Kidney (tissue), 14 donors: ENCODE data around the gene CD53. TPM values are rescaled to one million over a fixed set of nuclear protein-coding genes. Genes with fewer than 3 reads are reported as not detected.

Source experiments
- DNase-seq, 5 donors: peaks; one replicate each; pipeline ENCODE4 v3.0.0-alpha.2; 2013 to 2020
- FAIRE-seq: peaks from 2 replicates; lab custom pipeline; 2012; peaks lifted over from hg19 to GRCh38; lab: Jason Lieb, UNC
- H3K27ac ChIP-seq, 2 donors: one replicate each; pipeline ENCODE4 v1.7.0; 2013; ENCODE audit warnings: low read depth in 2 of 2, low read length in 2 of 2, inconsistent platforms in 1 of 2
- H3K27me3 ChIP-seq: one replicate; pipeline ENCODE4 v1.7.1; 2013; ENCODE audit warnings: low read length, inconsistent platforms; ENCODE audit not compliant: control insufficient read depth, insufficient read depth
- H3K36me3 ChIP-seq, 3 donors: one replicate each; pipeline versions ENCODE4 v1.7.0 to v1.7.1; 2013; ENCODE audit warnings: low read length in 3 of 3, control low read depth in 1 of 3, inconsistent platforms in 1 of 3; ENCODE audit not compliant: insufficient read depth in 3 of 3, control insufficient read depth in 2 of 3
- H3K4me1 ChIP-seq, 3 donors: one replicate each; pipeline versions ENCODE4 v1.7.0 to v1.7.1; 2013; ENCODE audit warnings: low read length in 3 of 3, inconsistent platforms in 1 of 3, low read depth in 1 of 3; ENCODE audit not compliant: control insufficient read depth in 2 of 3, insufficient read depth in 2 of 3
- H3K4me3 ChIP-seq, 3 donors: one replicate each; pipeline versions ENCODE4 v1.7.0 to v1.8.1; 2013; ENCODE audit warnings: low read length in 3 of 3, control low read depth in 1 of 3, inconsistent platforms in 1 of 3
- H3K9ac ChIP-seq, 3 donors: one replicate each; pipeline versions ENCODE4 v1.7.0 to v1.7.1; 2013; ENCODE audit warnings: low read length in 3 of 3, control low read depth in 1 of 3, inconsistent platforms in 1 of 3
- H3K9me3 ChIP-seq, 3 donors: one replicate each; pipeline versions ENCODE4 v1.7.0 to v1.7.1; 2013; ENCODE audit warnings: low read length in 3 of 3, control low read depth in 1 of 3, inconsistent platforms in 1 of 3; ENCODE audit not compliant: control insufficient read depth in 2 of 3, insufficient read depth in 1 of 3
- intact Hi-C: fragments of 100-400 bp; cut with DNase I; formaldehyde crosslinking; loops from one replicate; pipeline ENCODE4 v1.11.1; 2022
- polyA plus RNA-seq: library from polyadenylated mRNA; stranded (reverse); fragments of 350-450 nt; fragmentation: Illumina TruSeq; extraction: RNeasy Lipid Tissue Mini Kit (QIAGEN cat#74804); gene quantifications from one replicate; pipeline ENCODE4 v1.2.3, GENCODE V29; 2014; ENCODE audit warnings: low read depth, low replicate concordance; ENCODE audit not compliant: insufficient read depth
- total RNA-seq: library from RNA; stranded (reverse); fragmentation: NEBNext Ultra II Directional; extraction: Animal tissue kit (Norgen Biotek cat#: 25700); gene quantifications from one replicate; pipeline ENCODE4 v1.2.1, GENCODE V29; 2021
- TF ChIP-seq, protein P1 (sequence below): IDR thresholded peaks from 3 replicates; pipeline ENCODE4 v1.5.1; 2012; ENCODE audit warnings: mild to moderate bottlenecking, moderate library complexity, borderline replicate concordance; ENCODE audit not compliant: insufficient read depth; ENCODE audit errors: extremely low read depth
- donor health status: control.
- donor health status: control.
- donor health status: control.
- donor health status: control.
- donor health status: control.
- donor health status: DM: yes; HTN: yes; CAD: no.
- donor health status: Normal renal cell carcinoma (clear cell type).

Gene CD53
- total and polyA plus RNA-seq, 2 donors from 2014 or later = 10.7 to 70.9 TPM

DNA sequence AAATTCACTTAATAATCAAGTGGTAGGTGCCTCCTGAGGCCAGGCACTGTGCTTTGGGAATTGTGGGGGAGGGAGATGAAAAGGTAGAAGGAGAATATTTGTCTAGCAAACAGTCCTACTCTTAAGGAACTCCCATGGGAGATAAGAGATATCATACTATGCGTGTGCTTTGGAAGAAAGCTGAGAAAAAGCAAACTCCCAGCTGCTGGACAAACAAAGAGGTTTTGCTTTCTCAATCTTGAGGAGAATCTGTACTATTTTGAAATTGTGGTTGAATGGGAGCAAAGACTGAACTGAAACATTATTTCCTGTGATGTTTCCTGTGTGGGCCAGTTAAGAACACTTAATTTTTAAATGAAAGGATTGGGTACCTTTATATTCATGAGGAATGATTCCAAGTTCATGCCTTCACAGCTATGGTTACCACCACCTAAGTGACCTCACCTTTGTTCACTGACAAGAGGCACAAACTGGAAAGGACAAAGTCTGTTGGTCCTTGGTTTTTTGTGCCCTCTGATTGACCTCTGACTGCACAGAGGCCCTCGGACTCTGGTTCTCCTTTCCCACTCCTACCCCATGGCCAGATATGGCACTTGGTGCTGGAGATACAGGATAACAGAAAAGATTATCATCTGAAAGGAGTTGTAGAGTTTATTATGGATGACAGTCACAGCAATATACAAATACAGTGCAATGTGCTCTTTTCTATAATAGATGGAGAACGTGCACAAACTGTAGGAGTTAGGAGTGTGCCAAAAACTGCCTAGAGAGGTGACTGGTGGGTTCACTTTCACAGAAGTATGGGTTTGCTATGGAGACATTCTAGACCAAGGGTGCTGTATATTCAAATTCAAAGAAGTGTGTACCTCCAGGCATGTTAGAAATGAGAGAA is 1.6 kb downstream of the CD53 start:
- FAIRE-seq = no peak
- TF ChIP-seq, protein P1, sequence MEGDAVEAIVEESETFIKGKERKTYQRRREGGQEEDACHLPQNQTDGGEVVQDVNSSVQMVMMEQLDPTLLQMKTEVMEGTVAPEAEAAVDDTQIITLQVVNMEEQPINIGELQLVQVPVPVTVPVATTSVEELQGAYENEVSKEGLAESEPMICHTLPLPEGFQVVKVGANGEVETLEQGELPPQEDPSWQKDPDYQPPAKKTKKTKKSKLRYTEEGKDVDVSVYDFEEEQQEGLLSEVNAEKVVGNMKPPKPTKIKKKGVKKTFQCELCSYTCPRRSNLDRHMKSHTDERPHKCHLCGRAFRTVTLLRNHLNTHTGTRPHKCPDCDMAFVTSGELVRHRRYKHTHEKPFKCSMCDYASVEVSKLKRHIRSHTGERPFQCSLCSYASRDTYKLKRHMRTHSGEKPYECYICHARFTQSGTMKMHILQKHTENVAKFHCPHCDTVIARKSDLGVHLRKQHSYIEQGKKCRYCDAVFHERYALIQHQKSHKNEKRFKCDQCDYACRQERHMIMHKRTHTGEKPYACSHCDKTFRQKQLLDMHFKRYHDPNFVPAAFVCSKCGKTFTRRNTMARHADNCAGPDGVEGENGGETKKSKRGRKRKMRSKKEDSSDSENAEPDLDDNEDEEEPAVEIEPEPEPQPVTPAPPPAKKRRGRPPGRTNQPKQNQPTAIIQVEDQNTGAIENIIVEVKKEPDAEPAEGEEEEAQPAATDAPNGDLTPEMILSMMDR = no peak
- intact Hi-C loops = no loop called here

GRCh38 chr1:110875216-110875731 is 2.3 kb downstream of the CD53 start:
- no peak overlapping the region for H3K27ac ChIP-seq
- no peak for FAIRE-seq
- peak overlapping the region in 1 of 3 donors; percentile 22 for H3K4me3 ChIP-seq

More for the DNA sequence above, 1.6 kb downstream of the CD53 start:
- no peak overlapping the region for H3K9ac ChIP-seq
- H3K4me1 ChIP-seq = no peaks in the 10 kb centered on the region
- no peak overlapping the region for H3K27ac ChIP-seq
- no peak for DNase-seq
- no peaks in the 10 kb centered on the region for H3K27me3 ChIP-seq
- no peaks in the 10 kb centered on the region for H3K9me3 ChIP-seq
- H3K36me3 ChIP-seq = no peaks in the 10 kb centered on the region
- H3K4me3 ChIP-seq = peak overlapping the region in 2 of 3 donors; percentile 15 to 20

DNA sequence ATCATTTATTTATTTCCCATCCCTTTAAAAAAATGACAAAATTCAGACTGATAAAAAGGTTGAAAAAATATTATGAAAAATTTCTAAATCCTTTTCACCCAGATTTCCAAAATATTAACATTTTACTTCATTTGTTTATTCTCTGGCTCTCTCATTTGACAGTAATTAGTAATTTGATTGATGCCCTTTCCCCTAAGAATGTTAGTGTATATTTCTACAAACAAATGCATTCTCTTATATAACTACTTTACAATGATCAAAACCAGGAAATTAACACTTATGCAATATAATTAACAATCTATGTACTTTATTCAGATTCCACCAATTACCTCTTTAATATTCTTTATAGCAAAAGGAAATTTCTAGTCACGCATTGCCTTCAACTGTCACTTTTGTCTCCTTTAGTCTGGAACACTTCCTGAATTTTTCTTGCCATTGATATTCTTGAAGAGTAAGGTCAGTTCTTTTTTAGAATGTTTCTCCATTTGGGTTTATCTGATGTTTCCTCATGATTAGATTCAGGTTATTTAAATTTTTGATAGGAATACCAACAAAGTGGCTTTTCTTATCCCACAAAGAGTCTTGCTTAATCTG is 3.9 kb downstream of the CD53 start:
- intact Hi-C loops = no loop called here
- H3K27ac ChIP-seq = no peak overlapping the region
- H3K4me1 ChIP-seq = no peaks in the 10 kb centered on the region
- H3K4me3 ChIP-seq = no peak overlapping the region
- no peaks in the 10 kb centered on the region for H3K27me3 ChIP-seq
- TF ChIP-seq, protein P1 = no peak
- H3K9me3 ChIP-seq = no peaks in the 10 kb centered on the region
- no peak overlapping the region for H3K9ac ChIP-seq
- no peak for FAIRE-seq
- H3K36me3 ChIP-seq = no peaks in the 10 kb centered on the region
- no peak for DNase-seq

More at GRCh38 chr1:110875216-110875731, 2.3 kb downstream of the CD53 start:
- TF ChIP-seq, protein P1 = no peak
- Histone ChIP-seq H3K27me3 (no peaks in the 10 kb centered on the region), H3K9me3 (no peaks in the 10 kb centered on the region), H3K36me3 (no peaks in the 10 kb centered on the region), H3K9ac (no peak overlapping the region), H3K4me1 (no peaks in the 10 kb centered on the region)
- intact Hi-C loops = no loop called here
- no peak for DNase-seq
